ENCODE measurements around the gene ERC1.

Gene ERC1

GRCh38 chr12:1367331-1368291, 376.6 kb downstream of the ERC1 start:
- no peaks in the 10 kb centered on the region for H3K27me3 Mint-ChIP-seq
- no peak overlapping the region for H3K4me3 Mint-ChIP-seq
- H3K36me3 Mint-ChIP-seq (ENCODE audit: insufficient read depth): no peaks in the 10 kb centered on the region
- no peak for ATAC-seq (replicated peaks; ENCODE audit: extremely low read depth, poor library complexity, severe bottlenecking)
- no peaks in the 10 kb centered on the region for H3K9me3 Mint-ChIP-seq
- DNase-seq (ENCODE audit: low spot score in 2 of 2): no peak
- no peak overlapping the region for H3K27ac Mint-ChIP-seq (ENCODE audit: low read depth)
- H3K4me1 Mint-ChIP-seq: no peaks in the 10 kb centered on the region

GRCh38 chr12:1369460-1369859, 378.4 kb downstream of the ERC1 start:
- Mint-ChIP-seq H3K27ac (ENCODE audit: low read depth) (no peak overlapping the region), H3K4me1 (no peaks in the 10 kb centered on the region), H3K9me3 (no peaks in the 10 kb centered on the region), H3K36me3 (ENCODE audit: insufficient read depth) (no peaks in the 10 kb centered on the region), H3K4me3 (no peak overlapping the region), H3K27me3 (no peaks in the 10 kb centered on the region)
- no peak for ATAC-seq (replicated peaks; ENCODE audit: extremely low read depth, poor library complexity, severe bottlenecking)
- DNase-seq (ENCODE audit: low spot score in 2 of 2): no peak

- ATAC-seq (replicated peaks; ENCODE audit: extremely low read depth, poor library complexity, severe bottlenecking): no peak
- DNase-seq (ENCODE audit: low spot score in 2 of 2): no peak
- H3K27me3 Mint-ChIP-seq: no peaks in the 10 kb centered on the region
- no peak overlapping the region for H3K27ac Mint-ChIP-seq (ENCODE audit: low read depth)
- no peaks in the 10 kb centered on the region for H3K4me1 Mint-ChIP-seq
- H3K4me3 Mint-ChIP-seq: no peak overlapping the region
- H3K36me3 Mint-ChIP-seq (ENCODE audit: insufficient read depth): no peaks in the 10 kb centered on the region
- no peaks in the 10 kb centered on the region for H3K9me3 Mint-ChIP-seq
These were observed 379.0 kb downstream of the ERC1 start for GRCh38 chr12:1369938-1370500.

- ATAC-seq (replicated peaks; ENCODE audit: extremely low read depth, poor library complexity, severe bottlenecking) (no peak), DNase-seq (ENCODE audit: low spot score in 2 of 2) (no peak)
- no peaks in the 10 kb centered on the region for H3K4me1 Mint-ChIP-seq
- peaks cover 3% of the 10 kb centered on the region for H3K36me3 Mint-ChIP-seq (ENCODE audit: insufficient read depth)
- H3K27ac Mint-ChIP-seq (ENCODE audit: low read depth): no peak overlapping the region
- no peak overlapping the region for H3K4me3 Mint-ChIP-seq
- no peaks in the 10 kb centered on the region for H3K9me3 Mint-ChIP-seq
- no peaks in the 10 kb centered on the region for H3K27me3 Mint-ChIP-seq
These were observed 383.1 kb downstream of the ERC1 start for GRCh38 chr12:1373901-1374735.

GRCh38 chr12:1375323-1375722, 384.3 kb downstream of the ERC1 start:
- Mint-ChIP-seq H3K4me3 (no peak overlapping the region), H3K27ac (ENCODE audit: low read depth) (no peak overlapping the region), H3K9me3 (no peaks in the 10 kb centered on the region), H3K36me3 (ENCODE audit: insufficient read depth) (peaks cover 5% of the 10 kb centered on the region), H3K4me1 (no peaks in the 10 kb centered on the region), H3K27me3 (no peaks in the 10 kb centered on the region)
- ATAC-seq (replicated peaks; ENCODE audit: extremely low read depth, poor library complexity, severe bottlenecking) (no peak), DNase-seq (ENCODE audit: low spot score in 2 of 2) (no peak)

- H3K27ac Mint-ChIP-seq (ENCODE audit: low read depth): no peak overlapping the region
- ATAC-seq (replicated peaks; ENCODE audit: extremely low read depth, poor library complexity, severe bottlenecking): no peak
- peaks cover 7% of the 10 kb centered on the region for H3K36me3 Mint-ChIP-seq (ENCODE audit: insufficient read depth)
These were observed 386.1 kb downstream of the ERC1 start for GRCh38 chr12:1377117-1377516.

GRCh38 chr12:1377681-1378080, 386.7 kb downstream of the ERC1 start:
- Mint-ChIP-seq H3K4me1 (no peaks in the 10 kb centered on the region), H3K27ac (ENCODE audit: low read depth) (no peak overlapping the region), H3K27me3 (no peaks in the 10 kb centered on the region), H3K9me3 (no peaks in the 10 kb centered on the region), H3K4me3 (no peak overlapping the region), H3K36me3 (ENCODE audit: insufficient read depth) (peaks cover 7% of the 10 kb centered on the region)
- no peak for DNase-seq (ENCODE audit: low spot score in 2 of 2)
- no peak for ATAC-seq (replicated peaks; ENCODE audit: extremely low read depth, poor library complexity, severe bottlenecking)

More at GRCh38 chr12:1377117-1377516, 386.1 kb downstream of the ERC1 start:
- H3K4me3 Mint-ChIP-seq: no peak overlapping the region
- no peaks in the 10 kb centered on the region for H3K27me3 Mint-ChIP-seq
- no peak for DNase-seq (ENCODE audit: low spot score in 2 of 2)
- H3K9me3 Mint-ChIP-seq: no peaks in the 10 kb centered on the region
- H3K4me1 Mint-ChIP-seq: no peaks in the 10 kb centered on the region

GRCh38 chr12:1380171-1380851, 389.3 kb downstream of the ERC1 start:
- no peak for ATAC-seq (replicated peaks; ENCODE audit: extremely low read depth, poor library complexity, severe bottlenecking)

GRCh38 chr12:1382151-1382550, 391.1 kb downstream of the ERC1 start:
- DNase-seq (ENCODE audit: low spot score in 2 of 2) (no peak), ATAC-seq (replicated peaks; ENCODE audit: extremely low read depth, poor library complexity, severe bottlenecking) (no peak)
- H3K27me3 Mint-ChIP-seq: no peaks in the 10 kb centered on the region
- H3K36me3 Mint-ChIP-seq (ENCODE audit: insufficient read depth): peaks cover 6% of the 10 kb centered on the region
- H3K4me3 Mint-ChIP-seq: no peak overlapping the region
- no peak overlapping the region for H3K27ac Mint-ChIP-seq (ENCODE audit: low read depth)
- no peaks in the 10 kb centered on the region for H3K4me1 Mint-ChIP-seq
- no peaks in the 10 kb centered on the region for H3K9me3 Mint-ChIP-seq

More at GRCh38 chr12:1380171-1380851, 389.3 kb downstream of the ERC1 start:
- peaks cover 7% of the 10 kb centered on the region for H3K36me3 Mint-ChIP-seq (ENCODE audit: insufficient read depth)
- DNase-seq (ENCODE audit: low spot score in 2 of 2): no peak
- no peaks in the 10 kb centered on the region for H3K4me1 Mint-ChIP-seq
- H3K9me3 Mint-ChIP-seq: no peaks in the 10 kb centered on the region
- H3K4me3 Mint-ChIP-seq: no peak overlapping the region
- no peak overlapping the region for H3K27ac Mint-ChIP-seq (ENCODE audit: low read depth)
- H3K27me3 Mint-ChIP-seq: no peaks in the 10 kb centered on the region

- DNase-seq (ENCODE audit: low spot score in 2 of 2) (no peak), ATAC-seq (replicated peaks; ENCODE audit: extremely low read depth, poor library complexity, severe bottlenecking) (no peak)
- Mint-ChIP-seq H3K4me3 (no peak overlapping the region), H3K4me1 (no peaks in the 10 kb centered on the region), H3K27me3 (no peaks in the 10 kb centered on the region), H3K27ac (ENCODE audit: low read depth) (no peak overlapping the region), H3K9me3 (no peaks in the 10 kb centered on the region), H3K36me3 (ENCODE audit: insufficient read depth) (peaks cover 4% of the 10 kb centered on the region)
These were observed 391.8 kb downstream of the ERC1 start for GRCh38 chr12:1382826-1383225.

- Mint-ChIP-seq H3K4me3 (no peak overlapping the region), H3K4me1 (no peaks in the 10 kb centered on the region), H3K27ac (ENCODE audit: low read depth) (no peak overlapping the region), H3K27me3 (no peaks in the 10 kb centered on the region), H3K9me3 (no peaks in the 10 kb centered on the region), H3K36me3 (ENCODE audit: insufficient read depth) (peaks cover 5% of the 10 kb centered on the region)
- ATAC-seq (replicated peaks; ENCODE audit: extremely low read depth, poor library complexity, severe bottlenecking) (no peak), DNase-seq (ENCODE audit: low spot score in 2 of 2) (no peak)
These were observed 392.7 kb downstream of the ERC1 start for GRCh38 chr12:1383758-1384157.

- H3K36me3 Mint-ChIP-seq (ENCODE audit: insufficient read depth): peaks cover 5% of the 10 kb centered on the region
- H3K27me3 Mint-ChIP-seq: no peaks in the 10 kb centered on the region
- no peak overlapping the region for H3K4me3 Mint-ChIP-seq
- DNase-seq (ENCODE audit: low spot score in 2 of 2) (no peak), ATAC-seq (replicated peaks; ENCODE audit: extremely low read depth, poor library complexity, severe bottlenecking) (no peak)
- no peaks in the 10 kb centered on the region for H3K4me1 Mint-ChIP-seq
- H3K27ac Mint-ChIP-seq (ENCODE audit: low read depth): no peak overlapping the region
- H3K9me3 Mint-ChIP-seq: no peaks in the 10 kb centered on the region
These were observed 393.9 kb downstream of the ERC1 start for GRCh38 chr12:1384910-1385309.
